GM19035 (cell line): Measurements from ENCODE around the gene SFR1.

Experiments used
- ATAC-seq: cut with Tn5 transposase; IDR thresholded peaks from one replicate; pipeline ENCODE4 v1.9.1; 2021; ENCODE audit not compliant: unreplicated experiment

The SFR1 gene

GRCh38 chr10:104104418-104104817, 17.6 kb upstream of the SFR1 start:
- no peak for ATAC-seq

GRCh38 chr10:104104926-104105325, 17.0 kb upstream of the SFR1 start:
- no peak for ATAC-seq

- ATAC-seq: no peak
Measured at GRCh38 chr10:104109908-104110662, 11.9 kb upstream of the SFR1 start.

- no peak for ATAC-seq
Measured at GRCh38 chr10:104113376-104113956, 8.5 kb upstream of the SFR1 start.

GRCh38 chr10:104117839-104118323, 4.1 kb upstream of the SFR1 start:
- ATAC-seq: no peak

GRCh38 chr10:104119996-104120395, 2.0 kb upstream of the SFR1 start:
- no peak for ATAC-seq

- ATAC-seq: no peak
Measured at GRCh38 chr10:104120512-104120902, 1.5 kb upstream of the SFR1 start.

GRCh38 chr10:104120903-104121484, 977 bp upstream of the SFR1 start:
- ATAC-seq: peak; percentile 29

GRCh38 chr10:104122225-104123107, 495 bp downstream of the SFR1 start:
- ATAC-seq: peak; percentile 14

GRCh38 chr10:104123397-104123796, 1.4 kb downstream of the SFR1 start:
- ATAC-seq: no peak

GRCh38 chr10:104127411-104127810, 5.4 kb downstream of the SFR1 start:
- no peak for ATAC-seq

- no peak for ATAC-seq
Measured at GRCh38 chr10:104128214-104128613, 6.2 kb downstream of the SFR1 start.

GRCh38 chr10:104130041-104130440, 8.1 kb downstream of the SFR1 start:
- no peak for ATAC-seq

GRCh38 chr10:104138131-104138530, 16.2 kb downstream of the SFR1 start:
- no peak for ATAC-seq

GRCh38 chr10:104139221-104139620, 17.2 kb downstream of the SFR1 start:
- ATAC-seq: no peak

GRCh38 chr10:104142081-104142480, 20.1 kb downstream of the SFR1 start:
- no peak for ATAC-seq

GRCh38 chr10:104143829-104144228, 21.9 kb downstream of the SFR1 start:
- ATAC-seq: no peak

- ATAC-seq: no peak
Measured at GRCh38 chr10:104144931-104145330, 23.0 kb downstream of the SFR1 start.

GRCh38 chr10:104146882-104147281, 24.9 kb downstream of the SFR1 start:
- ATAC-seq: no peak

- ATAC-seq: no peak
Measured at GRCh38 chr10:104150139-104150538, 28.2 kb downstream of the SFR1 start.

GRCh38 chr10:104151737-104152136, 29.8 kb downstream of the SFR1 start:
- no peak for ATAC-seq
